Right atrium auricular region (tissue), 2 donors: ENCODE data around the gene EEF1A1. TPM values are rescaled to one million over a fixed set of nuclear protein-coding genes. Genes with fewer than 3 reads are reported as not detected.
"Not testable (repeated sequence)": the region's sequence is repeated elsewhere in the genome, so short reads cannot be mapped to it uniquely, and the experiment has no call there.

ENCODE experiments used
- DNase-seq: peaks from one replicate; pipeline ENCODE4 v3.0.0-alpha.2; 2019; ENCODE audit warnings: low spot score
- H3K27ac ChIP-seq, 2 donors: fragments of 200-600 bp; sonication (generic); 1 replicate in 1 of 2; 2 replicates in 1 of 2; pipeline ENCODE4 v1.5.1; 2016 to 2019
- H3K27me3 ChIP-seq, 2 donors: fragments of 200-600 bp; sonication (generic); one replicate each; pipeline versions ENCODE4 v1.5.1 to v1.6.0; 2017 to 2019
- H3K36me3 ChIP-seq: fragments of 200-600 bp; sonication (generic); one replicate; pipeline ENCODE4 v1.5.1; 2016
- H3K4me1 ChIP-seq, 2 donors: fragments of 200-600 bp; sonication (generic); one replicate each; pipeline versions ENCODE4 v1.5.1 to v1.6.0; 2017 to 2019
- H3K4me3 ChIP-seq, 2 donors: fragments of 200-600 bp; sonication (generic); 1 replicate in 1 of 2; 2 replicates in 1 of 2; pipeline ENCODE4 v1.5.1; 2017 to 2019; ENCODE audit warnings: mild to moderate bottlenecking in 1 of 2, moderate library complexity in 1 of 2
- H3K9me3 ChIP-seq, 2 donors: fragments of 200-600 bp; sonication (generic); one replicate each; pipeline ENCODE4 v1.5.1; 2019
- total RNA-seq, 2 donors: library from RNA; depleted of rRNA; stranded (reverse); fragments of >200 nt; gene quantifications; one replicate each; pipeline ENCODE4 v1.1.0, GENCODE V29; 2016
- TF ChIP-seq, protein P1 (sequence below), 2 donors: fragments of 200-600 bp; sonication (generic); IDR thresholded peaks; one replicate each; pipeline ENCODE4 v1.5.1; 2019; ENCODE audit warnings: antibody characterized with exemption in 2 of 2

Gene EEF1A1
- total RNA-seq, 2 donors from 2014 or later: 4,165 to 5,616 TPM

DNA sequence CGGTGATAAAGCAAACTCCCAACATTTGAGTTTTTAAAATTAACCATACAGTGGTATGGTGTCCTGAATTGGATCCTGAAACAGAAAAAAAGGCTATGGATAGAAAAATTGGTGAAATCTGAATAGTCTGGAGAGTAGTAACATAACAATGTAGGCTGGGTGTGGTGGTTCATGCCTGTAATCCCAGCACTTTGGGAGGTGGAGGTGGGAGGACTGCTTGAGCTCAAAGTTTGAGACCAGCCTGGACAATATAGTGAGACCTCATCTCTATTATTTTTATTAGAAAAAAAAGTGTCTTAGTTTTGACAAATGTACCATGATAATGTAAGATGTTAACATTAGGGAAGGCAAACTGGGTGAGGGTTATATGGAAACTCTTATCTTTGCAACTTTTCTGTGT, 11.0 kb downstream of the EEF1A1 start:
- Histone ChIP-seq H3K27me3 (no peaks in the 10 kb centered on the region), H3K36me3 (peaks cover 8% of the 10 kb centered on the region), H3K9me3 (no peaks in the 10 kb centered on the region), H3K4me1 (no peaks in the 10 kb centered on the region), H3K27ac (no peak overlapping the region), H3K4me3 (no peak overlapping the region)
- TF ChIP-seq, protein P1, sequence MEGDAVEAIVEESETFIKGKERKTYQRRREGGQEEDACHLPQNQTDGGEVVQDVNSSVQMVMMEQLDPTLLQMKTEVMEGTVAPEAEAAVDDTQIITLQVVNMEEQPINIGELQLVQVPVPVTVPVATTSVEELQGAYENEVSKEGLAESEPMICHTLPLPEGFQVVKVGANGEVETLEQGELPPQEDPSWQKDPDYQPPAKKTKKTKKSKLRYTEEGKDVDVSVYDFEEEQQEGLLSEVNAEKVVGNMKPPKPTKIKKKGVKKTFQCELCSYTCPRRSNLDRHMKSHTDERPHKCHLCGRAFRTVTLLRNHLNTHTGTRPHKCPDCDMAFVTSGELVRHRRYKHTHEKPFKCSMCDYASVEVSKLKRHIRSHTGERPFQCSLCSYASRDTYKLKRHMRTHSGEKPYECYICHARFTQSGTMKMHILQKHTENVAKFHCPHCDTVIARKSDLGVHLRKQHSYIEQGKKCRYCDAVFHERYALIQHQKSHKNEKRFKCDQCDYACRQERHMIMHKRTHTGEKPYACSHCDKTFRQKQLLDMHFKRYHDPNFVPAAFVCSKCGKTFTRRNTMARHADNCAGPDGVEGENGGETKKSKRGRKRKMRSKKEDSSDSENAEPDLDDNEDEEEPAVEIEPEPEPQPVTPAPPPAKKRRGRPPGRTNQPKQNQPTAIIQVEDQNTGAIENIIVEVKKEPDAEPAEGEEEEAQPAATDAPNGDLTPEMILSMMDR (IDR thresholded peaks at IDR 0.05): no peak
- no peak for DNase-seq

DNA sequence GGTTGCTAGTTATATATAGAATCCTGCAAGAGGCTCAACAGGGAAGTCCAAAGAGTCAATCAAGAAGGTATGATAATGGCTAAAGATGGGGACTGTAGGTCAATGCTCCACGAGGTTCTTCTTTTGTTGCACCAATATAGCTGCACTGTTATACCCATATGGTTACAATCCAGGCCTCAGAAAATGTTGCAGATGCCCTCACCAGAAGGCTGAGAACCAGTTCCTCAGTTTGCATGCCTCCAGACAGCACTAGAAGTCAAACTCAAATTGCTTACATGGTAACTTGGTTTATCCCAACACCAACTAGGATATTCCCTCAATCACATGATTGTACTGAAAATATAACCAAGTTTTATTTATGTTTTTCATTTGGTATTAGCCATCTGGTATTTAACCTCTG, 12.1 kb downstream of the EEF1A1 start:
- Histone ChIP-seq H3K9me3 (no peaks in the 10 kb centered on the region), H3K4me3 (no peak overlapping the region), H3K36me3 (peaks cover 4% of the 10 kb centered on the region), H3K27ac (no peak overlapping the region), H3K4me1 (no peaks in the 10 kb centered on the region), H3K27me3 (no peaks in the 10 kb centered on the region)
- TF ChIP-seq, protein P1 (IDR thresholded peaks at IDR 0.05): no peak
- no peak for DNase-seq

DNA sequence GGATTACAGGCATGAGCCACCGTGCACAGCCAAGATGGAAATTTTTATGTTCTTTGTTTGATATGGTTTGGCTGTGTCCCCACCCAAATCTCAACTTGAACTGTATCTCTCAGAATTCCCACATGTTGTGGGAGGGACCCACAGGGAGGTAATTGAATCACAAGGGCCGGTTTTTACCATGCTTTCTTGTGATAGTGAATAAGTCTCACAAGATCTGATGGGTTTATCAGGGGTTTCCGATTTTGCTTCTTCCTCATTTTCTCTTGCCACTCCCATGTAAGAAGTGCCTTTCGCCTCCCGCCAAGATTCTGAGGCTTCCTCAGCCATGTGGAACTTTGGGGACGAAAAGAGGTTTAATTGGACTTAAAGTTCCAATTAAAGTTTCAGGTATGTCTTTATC, 14.6 kb downstream of the EEF1A1 start:
- TF ChIP-seq, protein P1 (IDR thresholded peaks at IDR 0.05): no peak
- H3K4me1 ChIP-seq: no peaks in the 10 kb centered on the region
- no peak overlapping the region for H3K27ac ChIP-seq
- H3K4me3 ChIP-seq: no peak overlapping the region
- no peaks in the 10 kb centered on the region for H3K27me3 ChIP-seq
- H3K9me3 ChIP-seq: no peaks in the 10 kb centered on the region
- peaks cover 25% of the 10 kb centered on the region for H3K36me3 ChIP-seq
- DNase-seq: no peak

DNA sequence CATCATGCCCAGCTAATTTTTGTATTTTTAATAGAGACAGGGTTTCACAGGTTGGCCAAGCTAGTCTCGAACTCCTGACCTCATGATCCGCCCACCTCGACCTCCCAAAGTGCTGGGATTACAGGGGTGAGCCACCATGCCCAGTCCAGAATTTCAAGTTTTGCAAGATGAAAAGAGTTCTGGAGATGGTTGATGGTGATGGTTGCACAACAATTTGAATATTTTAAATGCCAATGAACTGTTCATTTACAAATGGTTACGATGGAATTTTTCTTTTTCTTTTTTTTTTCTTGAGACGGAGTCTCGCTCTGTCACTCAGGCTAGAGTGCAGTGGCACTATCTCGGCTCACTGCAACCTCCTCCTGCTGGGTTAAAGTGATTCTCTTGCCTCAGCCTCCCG, 15.1 kb downstream of the EEF1A1 start:
- H3K27me3 ChIP-seq, DNase-seq, H3K4me1 ChIP-seq, H3K4me3 ChIP-seq, H3K9me3 ChIP-seq, H3K27ac ChIP-seq: not testable (repeated sequence)
- H3K36me3 ChIP-seq: peaks cover 30% of the 10 kb centered on the region

DNA sequence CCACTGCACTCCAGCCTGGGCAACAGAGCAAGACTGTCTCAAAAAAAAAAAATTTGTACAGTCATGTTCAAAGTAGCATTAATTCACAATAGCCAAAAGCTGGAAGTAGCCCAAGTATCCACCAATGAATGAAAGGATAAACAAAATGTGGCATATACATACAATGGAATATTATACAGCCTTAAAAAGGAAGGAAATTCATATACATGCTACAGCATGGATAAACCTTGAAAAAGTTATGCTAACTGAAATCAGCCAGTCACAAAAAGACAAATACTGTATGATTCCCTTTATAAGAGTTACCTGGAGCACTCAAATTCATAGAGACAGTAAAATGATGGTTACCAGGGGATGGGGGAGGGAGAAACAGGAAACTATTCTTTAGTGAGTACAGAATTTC, 15.7 kb downstream of the EEF1A1 start:
- Histone ChIP-seq H3K9me3 (no peaks in the 10 kb centered on the region), H3K36me3 (peaks cover 36% of the 10 kb centered on the region), H3K4me3 (no peak overlapping the region), H3K4me1 (no peaks in the 10 kb centered on the region), H3K27me3 (no peaks in the 10 kb centered on the region), H3K27ac (no peak overlapping the region)
- DNase-seq: no peak
- TF ChIP-seq, protein P1 (IDR thresholded peaks at IDR 0.05): no peak

DNA sequence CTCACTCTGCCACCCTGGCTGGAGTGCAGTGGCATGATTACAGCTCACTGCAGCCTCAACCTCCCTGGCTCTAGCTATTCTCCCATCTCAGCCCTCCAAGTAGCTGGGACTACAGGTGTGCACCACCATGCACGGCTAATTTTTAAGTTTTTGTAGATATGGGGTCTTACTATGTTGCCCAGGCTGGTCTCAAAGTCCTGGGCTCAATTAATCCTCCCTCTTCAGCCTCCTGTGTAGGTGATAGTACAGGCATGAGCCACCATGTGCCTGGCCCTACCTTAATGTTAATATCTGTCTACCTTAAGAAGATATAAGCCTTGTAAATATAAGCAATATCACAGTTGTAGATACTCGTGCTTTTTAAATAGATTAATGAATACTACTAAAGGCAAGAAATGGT, 16.7 kb downstream of the EEF1A1 start:
- Histone ChIP-seq H3K27ac (no peak overlapping the region), H3K4me3 (no peak overlapping the region), H3K27me3 (no peaks in the 10 kb centered on the region), H3K36me3 (peaks cover 46% of the 10 kb centered on the region), H3K9me3 (no peaks in the 10 kb centered on the region), H3K4me1 (no peaks in the 10 kb centered on the region)
- DNase-seq: no peak
- TF ChIP-seq, protein P1 (IDR thresholded peaks at IDR 0.05): no peak
